H9 (cell line): ENCODE results near the gene BLMH. TPM values are rescaled to one million over a fixed set of nuclear protein-coding genes. Genes with fewer than 3 reads are reported as not detected.

Experiments
- DNase-seq: peaks from one replicate; pipeline ENCODE4 v3.0.0-alpha.2; 2017
- H2AFZ ChIP-seq: one replicate; pipeline ENCODE4 v1.6.1; 2013; ENCODE audit warnings: mild to moderate bottlenecking, low read length, control low read depth, moderate library complexity
- H2AK5ac ChIP-seq: 2 replicates; pipeline ENCODE4 v1.6.1; 2013; ENCODE audit warnings: low read length, control low read depth, mixed read lengths; ENCODE audit not compliant: insufficient read length
- H2BK120ac ChIP-seq: one replicate; pipeline ENCODE4 v1.6.1; 2013; ENCODE audit warnings: low read depth, mild to moderate bottlenecking, low read length, control low read depth, inconsistent platforms; ENCODE audit not compliant: poor library complexity, severe bottlenecking
- H2BK12ac ChIP-seq: 2 replicates; pipeline ENCODE4 v1.6.1; 2013; ENCODE audit warnings: low read length, control low read depth, mixed read lengths, low read depth; ENCODE audit not compliant: insufficient read length
- H2BK15ac ChIP-seq: 2 replicates; pipeline ENCODE4 v1.6.1; 2013; ENCODE audit warnings: low read depth, low read length, control low read depth
- H2BK20ac ChIP-seq: one replicate; pipeline ENCODE4 v1.6.1; 2013; ENCODE audit warnings: low read depth, mild to moderate bottlenecking, low read length, control low read depth, inconsistent platforms; ENCODE audit not compliant: poor library complexity, severe bottlenecking
- H2BK5ac ChIP-seq: 2 replicates; pipeline ENCODE4 v1.6.1; 2013; ENCODE audit warnings: low read length, control low read depth, mixed read lengths; ENCODE audit not compliant: insufficient read length
- H3K14ac ChIP-seq: 2 replicates; pipeline ENCODE4 v1.6.1; 2013; ENCODE audit warnings: low read length, control low read depth; ENCODE audit not compliant: insufficient read depth
- H3K18ac ChIP-seq: 2 replicates; pipeline ENCODE4 v1.6.1; 2013; ENCODE audit warnings: low read depth, mild to moderate bottlenecking, mixed read lengths, low read length, control low read depth; ENCODE audit not compliant: insufficient read length
- H3K23ac ChIP-seq: 2 replicates; pipeline ENCODE4 v1.6.1; 2013; ENCODE audit warnings: low read length, control low read depth, mixed read lengths, low read depth; ENCODE audit not compliant: insufficient read length
- H3K23me2 ChIP-seq: 2 replicates; pipeline ENCODE4 v1.6.1; 2013; ENCODE audit warnings: low read depth, mild to moderate bottlenecking, mixed read lengths, low read length, control low read depth; ENCODE audit not compliant: insufficient read length, poor library complexity, severe bottlenecking
- H3K27ac ChIP-seq: 2 replicates; pipeline ENCODE4 v1.5.1; 2013; ENCODE audit warnings: low read length, control low read depth, mixed read lengths, low read depth; ENCODE audit not compliant: insufficient read length
- H3K27me3 ChIP-seq: 2 replicates; pipeline ENCODE4 v1.6.1; 2013; ENCODE audit warnings: low read length, control low read depth, inconsistent platforms; ENCODE audit not compliant: insufficient read depth
- H3K4ac ChIP-seq: 2 replicates; pipeline ENCODE4 v1.6.1; 2013; ENCODE audit warnings: low read depth, mild to moderate bottlenecking, control low read depth, inconsistent platforms, low read length, moderate library complexity
- H3K4me1 ChIP-seq: 2 replicates; pipeline ENCODE4 v1.6.1; 2013; ENCODE audit warnings: low read length, control low read depth, inconsistent platforms; ENCODE audit not compliant: insufficient read depth
- H3K4me2 ChIP-seq: 2 replicates; pipeline ENCODE4 v1.6.1; 2013; ENCODE audit warnings: low read length, control low read depth, mixed read lengths; ENCODE audit not compliant: insufficient read length, insufficient read depth
- H3K56ac ChIP-seq: 2 replicates; pipeline ENCODE4 v1.6.1; 2013; ENCODE audit warnings: low read depth, mild to moderate bottlenecking, mixed read lengths, low read length, control low read depth; ENCODE audit not compliant: insufficient read length
- H3K79me1 ChIP-seq: 2 replicates; pipeline ENCODE4 v1.6.1; 2013; ENCODE audit warnings: low read depth, mild to moderate bottlenecking, moderate library complexity, low read length, control low read depth, inconsistent platforms; ENCODE audit not compliant: insufficient read depth, poor library complexity, severe bottlenecking
- H3K79me2 ChIP-seq: 2 replicates; pipeline ENCODE4 v1.6.1; 2013; ENCODE audit warnings: low read length, control low read depth, inconsistent platforms; ENCODE audit not compliant: insufficient read depth
- H3K9ac ChIP-seq: 2 replicates; pipeline ENCODE4 v1.6.1; 2013; ENCODE audit warnings: low read length, control low read depth, mixed read lengths; ENCODE audit not compliant: insufficient read length; ENCODE audit errors: extremely low read depth
- H3K9me3 ChIP-seq: one replicate; pipeline ENCODE4 v1.6.1; 2013; ENCODE audit warnings: low read depth, low read length, inconsistent platforms; ENCODE audit not compliant: control insufficient read depth
- H3T11ph ChIP-seq: one replicate; pipeline ENCODE4 v1.6.1; 2013; ENCODE audit warnings: mild to moderate bottlenecking, low read length, control low read depth, inconsistent platforms
- H4K20me1 ChIP-seq: one replicate; pipeline ENCODE4 v1.6.1; 2013; ENCODE audit not compliant: control insufficient read depth, insufficient read length, insufficient read depth
- H4K5ac ChIP-seq: 2 replicates; pipeline ENCODE4 v1.6.1; 2013; ENCODE audit warnings: low read depth, mild to moderate bottlenecking, mixed read lengths, low read length, control low read depth; ENCODE audit not compliant: insufficient read length
- H4K8ac ChIP-seq: replicated peaks from 2 replicates; pipeline ENCODE4 v1.6.1; 2013; ENCODE audit warnings: low read length, control low read depth, mixed read lengths, low read depth; ENCODE audit not compliant: insufficient read length
- H4K91ac ChIP-seq: 2 replicates; pipeline ENCODE4 v1.6.1; 2013; ENCODE audit warnings: low read depth, mild to moderate bottlenecking, moderate library complexity, mixed read lengths, low read length, control low read depth; ENCODE audit not compliant: insufficient read length
- H3K27ac Mint-ChIP-seq, 3 experiments: 2 replicates in 2 of 3; 3 replicates in 1 of 3; pipeline ENCODE4 v1.8.0; 2020 to 2021; ENCODE audit warnings: mixed read lengths in 3 of 3, mild to moderate bottlenecking in 1 of 3, moderate library complexity in 1 of 3
- H3K27me3 Mint-ChIP-seq: 2 replicates; pipeline ENCODE4 v1.8.0; 2021; ENCODE audit warnings: low read depth, mild to moderate bottlenecking, moderate library complexity, mixed read lengths
- H3K36me3 Mint-ChIP-seq, 3 experiments: 2 replicates in 2 of 3; 3 replicates in 1 of 3; pipeline ENCODE4 v1.8.0; 2020 to 2021; ENCODE audit warnings: low read depth in 3 of 3, mixed read lengths in 3 of 3; ENCODE audit not compliant: insufficient read depth in 1 of 3
- H3K4me1 Mint-ChIP-seq, 2 experiments: 2 replicates each; pipeline ENCODE4 v1.8.0; 2020; ENCODE audit warnings: mixed read lengths in 2 of 2
- H3K4me3 Mint-ChIP-seq, 2 experiments: 2 replicates in 1 of 2; 3 replicates in 1 of 2; pipeline ENCODE4 v1.8.0; 2020 to 2021; ENCODE audit warnings: mild to moderate bottlenecking in 2 of 2, mixed read lengths in 2 of 2, moderate library complexity in 1 of 2
- H3K9me3 Mint-ChIP-seq, 2 experiments: 2 replicates in 1 of 2; 3 replicates in 1 of 2; pipeline ENCODE4 v1.8.0; 2020; ENCODE audit warnings: mild to moderate bottlenecking in 2 of 2, mixed read lengths in 2 of 2, moderate library complexity in 1 of 2
- CTCF ChIP-seq: fragments of 200-600 bp; sonication (generic); conservative IDR thresholded peaks from 3 replicates; pipeline ENCODE4 v1.8.0; 2021; ENCODE audit warnings: antibody characterized with exemption, mild to moderate bottlenecking
- WGBS: extraction: QIAGEN DNeasy Blood & Tissue Kit; methylation state at CpG from one replicate; pipeline ENCODE4 v1.1.7; 2013; ENCODE audit warnings: missing lambda C conversion rate, low lambda C conversion rate, mixed read lengths; ENCODE audit not compliant: insufficient read length; ENCODE audit errors: extremely low coverage; 5-methylcytosine and 5-hydroxymethylcytosine counted together
- total RNA-seq: library from RNA; stranded (reverse); gene quantifications from 2 replicates; pipeline ENCODE4 v1.2.1, GENCODE V29; 2021

BLMH gene
- total RNA-seq, 1 experiment from 2014 or later = 74.7 TPM

GRCh38 chr17:30218799-30219198, 72.9 kb downstream of the BLMH start:
- Histone ChIP-seq H2BK12ac (no peak overlapping the region), H2BK15ac (no peak overlapping the region), H3K23ac (no peak overlapping the region), H3K18ac (no peak overlapping the region), H3K23me2 (peaks cover 4% of the 10 kb centered on the region), H3K9me3 (no peaks in the 10 kb centered on the region), H3K27ac (no peak overlapping the region), H3K14ac (no peak overlapping the region), H4K5ac (no peak overlapping the region), H2BK20ac (no peak overlapping the region), H3K79me2 (no peaks in the 10 kb centered on the region), H2BK5ac (no peak overlapping the region), H3T11ph (no peak overlapping the region), H2AK5ac (no peak overlapping the region), H4K91ac (no peak overlapping the region), H3K4ac (no peak overlapping the region), H4K8ac (no peak overlapping the region), H2AFZ (no peak overlapping the region), H3K4me2 (no peak overlapping the region), H3K27me3 (no peaks in the 10 kb centered on the region), H4K20me1 (no peaks in the 10 kb centered on the region), H3K56ac (no peak overlapping the region), H3K4me1 (no peaks in the 10 kb centered on the region), H3K79me1 (no peaks in the 10 kb centered on the region), H2BK120ac (no peak overlapping the region), H3K9ac (no peak overlapping the region)
- no peak overlapping the region for H3K27ac Mint-ChIP-seq
- peaks cover 6 to 17% of the 10 kb centered on the region in 2 experiments for H3K4me1 Mint-ChIP-seq
- H3K36me3 Mint-ChIP-seq = no peaks in the 10 kb centered on the region; a peak in 2 of 7 replicates
- H3K4me3 Mint-ChIP-seq = no peak overlapping the region
- H3K9me3 Mint-ChIP-seq = peaks cover 0 to 3% of the 10 kb centered on the region in 2 experiments; a peak in 2 of 5 replicates
- H3K27me3 Mint-ChIP-seq = no peaks in the 10 kb centered on the region; the same call in none of the 2 replicates
- TF ChIP-seq CTCF = no peak
- no peak for DNase-seq
- WGBS = no CpG with 5 or more reads among the region's 9 CpGs
